SK-N-SH (cell line): ENCODE results near the gene IBTK. TPM values are rescaled to one million over a fixed set of nuclear protein-coding genes. Genes with fewer than 3 reads are reported as not detected.

Experiments used
- CTCF ChIA-PET: fragments of 300-600, 350-600 bp; formaldehyde crosslinking; extraction: SDS; loops from one replicate; lab custom pipeline; 2021; lab: Yijun Ruan, JAX
- POLR2A ChIA-PET: fragments of 350-600 bp; sonication (Branson Sonifier 250); formaldehyde crosslinking; extraction: SDS; loops from one replicate; lab custom pipeline; 2020; ENCODE audit warnings: antibody characterized with exemption, inconsistent platforms; lab: Yijun Ruan, JAX
- DNase-seq: peaks from one replicate; pipeline ENCODE4 v3.0.0; 2012
- H2AFZ ChIP-seq: fragments of 200-600 bp; sonication (generic); 2 replicates; pipeline ENCODE4 v1.8.1; 2016; ENCODE audit warnings: antibody characterized with exemption, mild to moderate bottlenecking, low read depth
- H3F3A ChIP-seq: fragments of 200-600 bp; sonication (generic); replicated peaks from 2 replicates; pipeline ENCODE3; 2016; ENCODE audit warnings: antibody characterized with exemption, mild to moderate bottlenecking; ENCODE audit not compliant: insufficient read depth
- H3K27ac ChIP-seq, 2 experiments: fragments of 200-500 bp in 1 of 2; fragments of 200-600 bp in 1 of 2; sonication (Bioruptor generic) in 1 of 2; sonication (generic), shearing (Covaris generic) in 1 of 2; 2 replicates each; pipeline versions ENCODE4 v1.5.1 to v1.6.1; 2014 to 2016; ENCODE audit warnings: low read depth in 2 of 2, inconsistent platforms in 1 of 2, low read length in 1 of 2, mild to moderate bottlenecking in 1 of 2, mixed read lengths in 1 of 2
- H3K27me3 ChIP-seq: fragments of 200-600 bp; sonication (generic), shearing (Covaris generic); 2 replicates; pipeline ENCODE4 v1.6.1; 2016; ENCODE audit warnings: mixed run types; ENCODE audit not compliant: insufficient read depth
- H3K36me3 ChIP-seq, 2 experiments: fragments of 200-500 bp in 1 of 2; fragments of 200-600 bp in 1 of 2; sonication (Bioruptor generic) in 1 of 2; sonication (generic) in 1 of 2; replicated peaks in 1 of 2; 2 replicates each; pipeline versions ENCODE3 to v1.5.1; 2014 to 2016; ENCODE audit warnings: low read length in 1 of 2, mild to moderate bottlenecking in 1 of 2; ENCODE audit not compliant: insufficient read depth in 2 of 2, control insufficient read depth in 1 of 2
- H3K4me1 ChIP-seq, 2 experiments: fragments of 200-500 bp in 1 of 2; fragments of 200-600 bp in 1 of 2; sonication (Bioruptor generic) in 1 of 2; sonication (generic), shearing (Covaris generic) in 1 of 2; 2 replicates each; pipeline versions ENCODE4 v1.5.1 to v1.6.1; 2014 to 2016; ENCODE audit warnings: low read depth in 1 of 2, low read length in 1 of 2, mixed run types in 1 of 2; ENCODE audit not compliant: insufficient read depth in 2 of 2, control insufficient read depth in 1 of 2
- H3K4me2 ChIP-seq: fragments of 200-600 bp; sonication (generic), shearing (Covaris generic); 2 replicates; pipeline ENCODE4 v1.6.1; 2017; ENCODE audit warnings: mixed run types
- H3K4me3 ChIP-seq, 2 experiments: fragments of 200-500 bp in 1 of 2; fragments of 200-600 bp in 1 of 2; sonication (Bioruptor generic) in 1 of 2; sonication (generic), shearing (Covaris generic) in 1 of 2; 2 replicates each; pipeline versions ENCODE4 v1.5.1 to v1.8.1; 2014 to 2016; ENCODE audit warnings: low read depth in 2 of 2, inconsistent platforms in 1 of 2, low read length in 1 of 2, mild to moderate bottlenecking in 1 of 2, mixed read lengths in 1 of 2, moderate library complexity in 1 of 2
- H3K79me2 ChIP-seq: fragments of 200-600 bp; sonication (generic); 2 replicates; pipeline ENCODE4 v1.8.1; 2017; ENCODE audit warnings: mild to moderate bottlenecking; ENCODE audit not compliant: insufficient read depth
- H3K9ac ChIP-seq: fragments of 200-600 bp; sonication (generic); 2 replicates; pipeline ENCODE4 v1.6.1; 2017; ENCODE audit warnings: mixed run types
- H3K9me2 ChIP-seq: fragments of 200-600 bp; sonication (generic); 2 replicates; pipeline ENCODE4 v1.6.1; 2017; ENCODE audit warnings: mixed run types
- H3K9me3 ChIP-seq: fragments of 200-600 bp; sonication (generic); 2 replicates; pipeline ENCODE4 v1.6.1; 2017; ENCODE audit warnings: mixed run types, mild to moderate bottlenecking, moderate library complexity
- H4K20me1 ChIP-seq: fragments of 200-600 bp; sonication (generic); 2 replicates; pipeline ENCODE4 v1.6.1; 2017; ENCODE audit warnings: mild to moderate bottlenecking, mixed run types; ENCODE audit not compliant: insufficient read depth
- EZH2phosphoT487 ChIP-seq: fragments of 200-600 bp; sonication (generic); IDR thresholded peaks from 2 replicates; pipeline ENCODE4 v1.6.1; 2017; ENCODE audit warnings: low read depth, mixed run types, mild to moderate bottlenecking, antibody characterized with exemption, moderate library complexity, borderline replicate concordance
- GATA2 ChIP-seq: sonication (generic); formaldehyde crosslinking; IDR thresholded peaks from 2 replicates; pipeline ENCODE4 v1.5.0; 2020; ENCODE audit warnings: mild to moderate bottlenecking, missing genetic modification reagents
- JUND ChIP-seq: IDR thresholded peaks from 2 replicates; pipeline ENCODE4 v1.4.0; 2012
- NRF1 ChIP-seq: IDR thresholded peaks from 2 replicates; pipeline ENCODE4 v1.6.1; 2012; ENCODE audit warnings: low read depth, mild to moderate bottlenecking, low read length
- RCOR1 ChIP-seq: fragments of 150-350 bp; IDR thresholded peaks from 2 replicates; pipeline ENCODE4 v1.6.1; 2017; ENCODE audit warnings: antibody characterized with exemption, low read length
- REST ChIP-seq: IDR thresholded peaks from 2 replicates; pipeline ENCODE4 v1.6.1; 2012; ENCODE audit warnings: mild to moderate bottlenecking, low read depth, low read length, moderate library complexity
- SIN3A ChIP-seq: IDR thresholded peaks from 2 replicates; pipeline ENCODE4 v1.6.1; 2012; ENCODE audit warnings: low read depth, mild to moderate bottlenecking, low read length, moderate library complexity, borderline replicate concordance
- SMC3 ChIP-seq: IDR thresholded peaks from 2 replicates; pipeline ENCODE4 v1.6.1; 2012; ENCODE audit warnings: low read depth, low read length, improper control_type of control experiment
- WGBS: methylation state at CpG from one replicate; pipeline ENCODE4 v1.1.6; 2017; ENCODE audit warnings: low lambda C conversion rate; 5-methylcytosine and 5-hydroxymethylcytosine counted together
- polyA plus RNA-seq, 3 experiments: library from polyadenylated mRNA; depleted of rRNA; stranded (reverse); fragments of >200 nt; gene quantifications; 2 replicates each; pipeline ENCODE4 v1.2.3, GENCODE V29; 2012
- TF ChIP-seq, protein P1 (sequence below): IDR thresholded peaks from 2 replicates; pipeline ENCODE4 v1.4.0; 2012; ENCODE audit warnings: low read depth, borderline replicate concordance
- TF ChIP-seq, protein P2 (sequence below): fragments of 200-600 bp; sonication (generic); IDR thresholded peaks from 2 replicates; pipeline ENCODE4 v1.6.1; 2017; ENCODE audit warnings: antibody characterized with exemption, mild to moderate bottlenecking, moderate library complexity
- TF ChIP-seq, protein P3 (sequence below): fragments of 150-350 bp; IDR thresholded peaks from 2 replicates; pipeline ENCODE4 v1.6.1; 2017; ENCODE audit warnings: antibody characterized with exemption, low read length, low read depth, borderline replicate concordance

Gene IBTK
- polyA plus RNA-seq, 1 of the 3 experiments (the other 2 are of a cell fraction) = 9.5 TPM

DNA sequence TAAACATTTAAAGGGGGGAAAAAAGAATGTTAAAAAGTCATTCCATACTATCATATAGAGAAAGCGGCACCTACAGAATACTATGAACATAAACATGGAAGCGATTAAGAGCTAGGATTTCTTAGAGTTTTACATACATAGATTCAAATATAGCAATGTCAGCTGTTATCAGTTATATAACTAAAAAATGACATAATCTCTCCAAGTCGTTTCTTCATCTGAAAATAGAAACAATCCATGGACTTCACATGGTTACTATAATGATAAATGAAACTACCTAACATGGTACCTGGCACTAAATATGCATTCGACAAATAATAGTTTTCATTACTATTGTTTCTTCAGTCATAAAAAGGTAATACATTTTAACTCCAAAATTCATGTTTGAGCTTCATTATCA, 3.7 kb downstream of the IBTK start:
- H3K9ac ChIP-seq = no peak overlapping the region
- CTCF ChIA-PET = interaction anchor here (1.7 kb wide), 1 partner anchor 823 kb away, joined by 4 read pairs; no protein-coding TSS in a partner anchor
- H2AFZ ChIP-seq = no peak overlapping the region
- peaks cover 87% of the 10 kb centered on the region for H3K79me2 ChIP-seq
- DNase-seq = no peak
- H3K27ac ChIP-seq = no peak overlapping the region
- WGBS = 77% methylated on average over 4 of the region's 4 CpGs
- no peak overlapping the region for H3K4me3 ChIP-seq
- peak overlapping the region; percentile 84; the same call in 1 of the 2 replicates for H3K4me2 ChIP-seq
- no peak for TF ChIP-seq EZH2phosphoT487
- no peak for TF ChIP-seq NRF1
- no peaks in the 10 kb centered on the region for H3K27me3 ChIP-seq
- H3F3A ChIP-seq = peaks cover 5% of the 10 kb centered on the region
- peaks cover 5% of the 10 kb centered on the region; the same call in 1 of the 2 replicates for H4K20me1 ChIP-seq
- no peaks in the 10 kb centered on the region for H3K9me3 ChIP-seq
- POLR2A ChIA-PET = no interaction called here
- peaks cover 17 to 45% of the 10 kb centered on the region in 2 experiments for H3K36me3 ChIP-seq
- peaks cover 12 to 15% of the 10 kb centered on the region in 2 experiments; a peak in 3 of 4 replicates for H3K4me1 ChIP-seq
- H3K9me2 ChIP-seq = no peaks in the 10 kb centered on the region

- CTCF ChIA-PET = interaction anchor here (0.6 kb wide), 1 partner anchor 13 kb away, joined by 4 read pairs; no protein-coding TSS in a partner anchor
- peaks cover 31% of the 10 kb centered on the region for H4K20me1 ChIP-seq
- no peaks in the 10 kb centered on the region for H3K9me3 ChIP-seq
- H3K4me3 ChIP-seq = no peak overlapping the region
- H3K9me2 ChIP-seq = no peaks in the 10 kb centered on the region
- POLR2A ChIA-PET = no interaction called here
- no peak overlapping the region for H2AFZ ChIP-seq
- H3K4me2 ChIP-seq = no peak overlapping the region
- H3K79me2 ChIP-seq = peaks cover 100% of the 10 kb centered on the region
- no peak for TF ChIP-seq GATA2 (CRISPR knock-in tag)
- H3K9ac ChIP-seq = no peak overlapping the region
- peaks cover 17 to 57% of the 10 kb centered on the region in 2 experiments for H3K36me3 ChIP-seq
- DNase-seq = no peak
- no peak overlapping the region for H3K27ac ChIP-seq
- H3F3A ChIP-seq = no peaks in the 10 kb centered on the region
- whole genome bisulfite sequencing = 83% methylated on average over 3 of the region's 3 CpGs
- peaks cover 0 to 10% of the 10 kb centered on the region in 2 experiments for H3K4me1 ChIP-seq
- H3K27me3 ChIP-seq = no peaks in the 10 kb centered on the region
Observed at GRCh38 chr6:82240186-82240585, 7.4 kb downstream of the IBTK start.

GRCh38 chr6:82239597-82239996, 7.9 kb downstream of the IBTK start:
- Histone ChIP-seq H3K9me2 (no peaks in the 10 kb centered on the region), H3F3A (no peaks in the 10 kb centered on the region), H2AFZ (no peak overlapping the region), H4K20me1 (peaks cover 31% of the 10 kb centered on the region), H3K36me3 (peaks cover 14 to 61% of the 10 kb centered on the region in 2 experiments), H3K4me3 (no peak overlapping the region), H3K9ac (no peak overlapping the region), H3K79me2 (peaks cover 100% of the 10 kb centered on the region), H3K27ac (no peak overlapping the region), H3K27me3 (no peaks in the 10 kb centered on the region), H3K4me2 (no peak overlapping the region), H3K4me1 (peaks cover 0 to 10% of the 10 kb centered on the region in 2 experiments; a peak in 3 of 4 replicates), H3K9me3 (no peaks in the 10 kb centered on the region)
- CTCF ChIA-PET = interaction anchor here (0.6 kb wide), 1 partner anchor 13 kb away, joined by 4 read pairs; no protein-coding TSS in a partner anchor
- TF ChIP-seq SMC3 (no peak), SIN3A (no peak), JUND (no peak), REST (no peak), RCOR1 (no peak), GATA2 (CRISPR knock-in tag) (no peak)
- TF ChIP-seq, protein P1, sequence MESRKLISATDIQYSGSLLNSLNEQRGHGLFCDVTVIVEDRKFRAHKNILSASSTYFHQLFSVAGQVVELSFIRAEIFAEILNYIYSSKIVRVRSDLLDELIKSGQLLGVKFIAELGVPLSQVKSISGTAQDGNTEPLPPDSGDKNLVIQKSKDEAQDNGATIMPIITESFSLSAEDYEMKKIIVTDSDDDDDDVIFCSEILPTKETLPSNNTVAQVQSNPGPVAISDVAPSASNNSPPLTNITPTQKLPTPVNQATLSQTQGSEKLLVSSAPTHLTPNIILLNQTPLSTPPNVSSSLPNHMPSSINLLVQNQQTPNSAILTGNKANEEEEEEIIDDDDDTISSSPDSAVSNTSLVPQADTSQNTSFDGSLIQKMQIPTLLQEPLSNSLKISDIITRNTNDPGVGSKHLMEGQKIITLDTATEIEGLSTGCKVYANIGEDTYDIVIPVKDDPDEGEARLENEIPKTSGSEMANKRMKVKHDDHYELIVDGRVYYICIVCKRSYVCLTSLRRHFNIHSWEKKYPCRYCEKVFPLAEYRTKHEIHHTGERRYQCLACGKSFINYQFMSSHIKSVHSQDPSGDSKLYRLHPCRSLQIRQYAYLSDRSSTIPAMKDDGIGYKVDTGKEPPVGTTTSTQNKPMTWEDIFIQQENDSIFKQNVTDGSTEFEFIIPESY = no peak
- TF ChIP-seq, protein P2, sequence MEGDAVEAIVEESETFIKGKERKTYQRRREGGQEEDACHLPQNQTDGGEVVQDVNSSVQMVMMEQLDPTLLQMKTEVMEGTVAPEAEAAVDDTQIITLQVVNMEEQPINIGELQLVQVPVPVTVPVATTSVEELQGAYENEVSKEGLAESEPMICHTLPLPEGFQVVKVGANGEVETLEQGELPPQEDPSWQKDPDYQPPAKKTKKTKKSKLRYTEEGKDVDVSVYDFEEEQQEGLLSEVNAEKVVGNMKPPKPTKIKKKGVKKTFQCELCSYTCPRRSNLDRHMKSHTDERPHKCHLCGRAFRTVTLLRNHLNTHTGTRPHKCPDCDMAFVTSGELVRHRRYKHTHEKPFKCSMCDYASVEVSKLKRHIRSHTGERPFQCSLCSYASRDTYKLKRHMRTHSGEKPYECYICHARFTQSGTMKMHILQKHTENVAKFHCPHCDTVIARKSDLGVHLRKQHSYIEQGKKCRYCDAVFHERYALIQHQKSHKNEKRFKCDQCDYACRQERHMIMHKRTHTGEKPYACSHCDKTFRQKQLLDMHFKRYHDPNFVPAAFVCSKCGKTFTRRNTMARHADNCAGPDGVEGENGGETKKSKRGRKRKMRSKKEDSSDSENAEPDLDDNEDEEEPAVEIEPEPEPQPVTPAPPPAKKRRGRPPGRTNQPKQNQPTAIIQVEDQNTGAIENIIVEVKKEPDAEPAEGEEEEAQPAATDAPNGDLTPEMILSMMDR = no peak
- TF ChIP-seq, protein P3, sequence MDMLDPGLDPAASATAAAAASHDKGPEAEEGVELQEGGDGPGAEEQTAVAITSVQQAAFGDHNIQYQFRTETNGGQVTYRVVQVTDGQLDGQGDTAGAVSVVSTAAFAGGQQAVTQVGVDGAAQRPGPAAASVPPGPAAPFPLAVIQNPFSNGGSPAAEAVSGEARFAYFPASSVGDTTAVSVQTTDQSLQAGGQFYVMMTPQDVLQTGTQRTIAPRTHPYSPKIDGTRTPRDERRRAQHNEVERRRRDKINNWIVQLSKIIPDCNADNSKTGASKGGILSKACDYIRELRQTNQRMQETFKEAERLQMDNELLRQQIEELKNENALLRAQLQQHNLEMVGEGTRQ = no peak
- POLR2A ChIA-PET = no interaction called here
- WGBS = 90% methylated on average over 2 of the region's 2 CpGs
- DNase-seq = no peak
